Ishikawa (cell line): ENCODE data around the gene LRRC10.

Source experiments
- CEBPB ChIP-seq: IDR thresholded peaks from 2 replicates; pipeline ENCODE4 v1.6.1; 2012
- CREB1 ChIP-seq: IDR thresholded peaks from 2 replicates; pipeline ENCODE4 v1.6.1; 2012; ENCODE audit warnings: low read depth
- EGR1 ChIP-seq: IDR thresholded peaks from 2 replicates; pipeline ENCODE4 v1.6.1; 2012
- EP300 ChIP-seq: IDR thresholded peaks from 2 replicates; pipeline ENCODE4 v1.6.1; 2012; ENCODE audit warnings: borderline replicate concordance
- FOXM1 ChIP-seq: IDR thresholded peaks from 2 replicates; pipeline ENCODE4 v1.6.1; 2012; ENCODE audit warnings: low read depth, borderline replicate concordance
- NFIC ChIP-seq: IDR thresholded peaks from 2 replicates; pipeline ENCODE4 v1.6.1; 2012
- RAD21 ChIP-seq: IDR thresholded peaks from 2 replicates; pipeline ENCODE4 v1.6.1; 2012; ENCODE audit warnings: low read depth
- TAF1 ChIP-seq: IDR thresholded peaks from 2 replicates; pipeline ENCODE4 v1.6.1; 2012; ENCODE audit warnings: low read depth, mild to moderate bottlenecking
- TCF12 ChIP-seq: IDR thresholded peaks from 2 replicates; pipeline ENCODE4 v1.6.1; 2012; ENCODE audit warnings: low read depth
- TEAD4 ChIP-seq: IDR thresholded peaks from 2 replicates; pipeline ENCODE4 v1.6.1; 2012
- YY1 ChIP-seq: IDR thresholded peaks from 2 replicates; pipeline ENCODE4 v1.6.1; 2012; ENCODE audit warnings: low read depth
- ZBTB7A ChIP-seq: IDR thresholded peaks from 2 replicates; pipeline ENCODE4 v1.6.1; 2012; ENCODE audit warnings: low read depth
- TF ChIP-seq, protein P1 (sequence below): IDR thresholded peaks from 2 replicates; pipeline ENCODE4 v1.6.1; 2012
- TF ChIP-seq, protein P2 (sequence below): IDR thresholded peaks from 2 replicates; pipeline ENCODE4 v1.6.1; 2012; ENCODE audit warnings: low read depth, mild to moderate bottlenecking
- TF ChIP-seq, protein P3 (sequence below): IDR thresholded peaks from 2 replicates; pipeline ENCODE4 v1.6.1; 2012

The LRRC10 gene

DNA sequence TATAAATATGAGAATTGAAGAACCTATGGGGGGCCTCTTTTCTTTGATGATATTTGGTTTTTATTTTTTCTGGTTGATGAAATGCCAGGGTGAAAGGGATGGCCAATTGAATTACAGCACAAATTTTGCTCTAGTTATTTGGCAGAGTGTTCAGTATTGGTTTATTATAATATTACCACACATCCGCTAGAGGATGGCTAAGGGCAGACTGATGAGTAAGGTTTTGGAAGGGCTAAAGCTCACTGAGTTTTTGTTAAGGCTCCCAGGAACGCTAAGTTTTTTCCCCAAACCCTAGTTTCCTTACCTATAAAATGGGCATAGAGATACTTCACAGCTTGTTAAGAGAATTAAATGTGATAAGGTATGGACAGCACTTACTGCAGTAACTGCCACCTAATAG, 34.3 kb upstream of the LRRC10 start:
- TF ChIP-seq, protein P1, sequence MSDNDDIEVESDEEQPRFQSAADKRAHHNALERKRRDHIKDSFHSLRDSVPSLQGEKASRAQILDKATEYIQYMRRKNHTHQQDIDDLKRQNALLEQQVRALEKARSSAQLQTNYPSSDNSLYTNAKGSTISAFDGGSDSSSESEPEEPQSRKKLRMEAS: no peak
- no peak for TF ChIP-seq FOXM1
- TF ChIP-seq ZBTB7A: no peak
- TF ChIP-seq CEBPB: no peak
- TF ChIP-seq TAF1: no peak
- TF ChIP-seq YY1: no peak
- TF ChIP-seq, protein P2, sequence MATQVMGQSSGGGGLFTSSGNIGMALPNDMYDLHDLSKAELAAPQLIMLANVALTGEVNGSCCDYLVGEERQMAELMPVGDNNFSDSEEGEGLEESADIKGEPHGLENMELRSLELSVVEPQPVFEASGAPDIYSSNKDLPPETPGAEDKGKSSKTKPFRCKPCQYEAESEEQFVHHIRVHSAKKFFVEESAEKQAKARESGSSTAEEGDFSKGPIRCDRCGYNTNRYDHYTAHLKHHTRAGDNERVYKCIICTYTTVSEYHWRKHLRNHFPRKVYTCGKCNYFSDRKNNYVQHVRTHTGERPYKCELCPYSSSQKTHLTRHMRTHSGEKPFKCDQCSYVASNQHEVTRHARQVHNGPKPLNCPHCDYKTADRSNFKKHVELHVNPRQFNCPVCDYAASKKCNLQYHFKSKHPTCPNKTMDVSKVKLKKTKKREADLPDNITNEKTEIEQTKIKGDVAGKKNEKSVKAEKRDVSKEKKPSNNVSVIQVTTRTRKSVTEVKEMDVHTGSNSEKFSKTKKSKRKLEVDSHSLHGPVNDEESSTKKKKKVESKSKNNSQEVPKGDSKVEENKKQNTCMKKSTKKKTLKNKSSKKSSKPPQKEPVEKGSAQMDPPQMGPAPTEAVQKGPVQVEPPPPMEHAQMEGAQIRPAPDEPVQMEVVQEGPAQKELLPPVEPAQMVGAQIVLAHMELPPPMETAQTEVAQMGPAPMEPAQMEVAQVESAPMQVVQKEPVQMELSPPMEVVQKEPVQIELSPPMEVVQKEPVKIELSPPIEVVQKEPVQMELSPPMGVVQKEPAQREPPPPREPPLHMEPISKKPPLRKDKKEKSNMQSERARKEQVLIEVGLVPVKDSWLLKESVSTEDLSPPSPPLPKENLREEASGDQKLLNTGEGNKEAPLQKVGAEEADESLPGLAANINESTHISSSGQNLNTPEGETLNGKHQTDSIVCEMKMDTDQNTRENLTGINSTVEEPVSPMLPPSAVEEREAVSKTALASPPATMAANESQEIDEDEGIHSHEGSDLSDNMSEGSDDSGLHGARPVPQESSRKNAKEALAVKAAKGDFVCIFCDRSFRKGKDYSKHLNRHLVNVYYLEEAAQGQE: no peak
- TF ChIP-seq RAD21: no peak
- TF ChIP-seq TEAD4: no peak
- TF ChIP-seq EGR1: no peak
- TF ChIP-seq EP300: no peak
- TF ChIP-seq CREB1: no peak
- TF ChIP-seq TCF12: no peak
- TF ChIP-seq, protein P3, sequence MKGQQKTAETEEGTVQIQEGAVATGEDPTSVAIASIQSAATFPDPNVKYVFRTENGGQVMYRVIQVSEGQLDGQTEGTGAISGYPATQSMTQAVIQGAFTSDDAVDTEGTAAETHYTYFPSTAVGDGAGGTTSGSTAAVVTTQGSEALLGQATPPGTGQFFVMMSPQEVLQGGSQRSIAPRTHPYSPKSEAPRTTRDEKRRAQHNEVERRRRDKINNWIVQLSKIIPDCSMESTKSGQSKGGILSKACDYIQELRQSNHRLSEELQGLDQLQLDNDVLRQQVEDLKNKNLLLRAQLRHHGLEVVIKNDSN: no peak
- TF ChIP-seq NFIC: no peak

DNA sequence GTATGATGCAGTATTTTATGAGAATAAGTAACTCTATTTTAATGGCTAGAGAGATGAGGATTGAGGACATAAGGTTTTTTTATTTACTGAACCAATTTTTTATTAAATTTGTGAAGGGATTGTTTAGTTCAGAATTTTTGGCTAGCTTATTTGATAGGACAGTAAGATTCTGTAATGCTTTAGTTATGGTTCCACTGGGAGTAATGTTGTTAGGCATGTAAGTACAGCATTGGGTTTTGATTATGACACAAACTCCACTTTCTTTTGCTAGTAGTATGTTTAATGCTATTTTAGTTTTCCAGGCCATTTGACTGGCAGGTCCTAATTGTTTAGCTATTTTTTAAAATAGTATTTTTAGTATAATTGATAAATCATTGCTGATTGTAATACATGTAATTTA, 33.8 kb upstream of the LRRC10 start:
- no peak for TF ChIP-seq ZBTB7A
- TF ChIP-seq, protein P1: no peak
- no peak for TF ChIP-seq YY1
- TF ChIP-seq CREB1: no peak
- no peak for TF ChIP-seq NFIC
- TF ChIP-seq TAF1: no peak
- no peak for TF ChIP-seq TEAD4
- no peak for TF ChIP-seq RAD21
- TF ChIP-seq TCF12: no peak
- TF ChIP-seq FOXM1: no peak
- TF ChIP-seq, protein P3: no peak
- TF ChIP-seq, protein P2: no peak
- no peak for TF ChIP-seq EP300
- TF ChIP-seq EGR1: no peak
- no peak for TF ChIP-seq CEBPB

DNA sequence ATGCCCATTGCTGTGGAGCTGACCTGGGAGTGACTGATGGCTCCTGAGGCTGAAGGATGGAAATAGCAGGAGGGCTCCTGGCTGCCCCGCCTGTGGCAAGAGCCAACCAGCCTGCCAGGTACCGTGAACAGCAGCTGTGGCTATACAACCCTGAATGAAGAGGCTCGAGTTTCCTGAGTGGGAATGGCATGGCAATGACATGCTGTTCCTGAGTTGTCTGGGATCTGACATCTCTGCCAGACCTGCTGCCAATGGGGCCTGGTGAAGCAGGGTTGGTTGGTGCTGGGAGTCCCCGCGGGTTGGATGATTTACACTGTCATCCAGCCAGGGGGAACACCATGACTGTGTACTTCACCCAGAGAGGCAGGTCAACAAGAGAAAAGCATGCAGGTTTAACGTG, 31.8 kb upstream of the LRRC10 start:
- no peak for TF ChIP-seq FOXM1
- TF ChIP-seq EP300: no peak

DNA sequence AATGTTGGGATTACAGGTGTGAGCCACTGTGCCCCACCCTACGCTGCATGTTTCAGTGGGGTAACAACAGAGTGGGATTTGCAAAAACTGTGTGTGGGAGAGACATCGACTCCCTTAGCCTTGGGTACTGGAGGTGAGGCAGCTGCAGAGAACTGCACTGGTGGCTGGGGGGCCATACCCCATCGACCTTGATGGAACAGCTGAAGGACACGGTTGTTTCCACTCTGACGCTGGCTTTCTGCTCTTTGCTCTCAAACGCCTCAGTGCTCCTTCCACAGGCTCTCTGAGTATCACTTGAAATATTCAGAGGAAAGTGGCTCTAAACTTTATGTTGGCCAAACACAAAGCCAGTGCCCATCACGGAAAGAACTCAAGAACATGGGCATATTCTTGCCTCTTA, 30.8 kb upstream of the LRRC10 start:
- TF ChIP-seq, protein P2: no peak
- TF ChIP-seq, protein P1: no peak
- TF ChIP-seq, protein P3: no peak
- TF ChIP-seq TEAD4: no peak
- TF ChIP-seq ZBTB7A: no peak
- TF ChIP-seq EGR1: no peak
- TF ChIP-seq FOXM1: no peak
- TF ChIP-seq YY1: no peak
- TF ChIP-seq CEBPB: no peak
- TF ChIP-seq TAF1: no peak
- no peak for TF ChIP-seq TCF12
